Thyroid gland (tissue), 4 donors: ENCODE measurements around the gene ITFG1. TPM values are rescaled to one million over a fixed set of nuclear protein-coding genes. Genes with fewer than 3 reads are reported as not detected.

Source experiments
- DNase-seq, 2 donors: peaks; one replicate each; pipeline ENCODE4 v3.0.0-alpha.2; 2019
- H3K27ac ChIP-seq, 3 donors: fragments of 200-600 bp; sonication (generic); 1 replicate in 2 of 3; 2 replicates in 1 of 3; pipeline ENCODE4 v1.5.1; 2016 to 2019; ENCODE audit warnings: mild to moderate bottlenecking in 1 of 3, moderate library complexity in 1 of 3
- H3K27me3 ChIP-seq: fragments of 200-600 bp; sonication (generic); one replicate; pipeline ENCODE4 v1.5.1; 2019
- H3K36me3 ChIP-seq, 2 donors: fragments of 200-600 bp; sonication (generic); one replicate each; pipeline ENCODE4 v1.5.1; 2016 to 2019
- H3K4me1 ChIP-seq, 2 donors: fragments of 200-600 bp; sonication (generic); one replicate each; pipeline ENCODE4 v1.5.1; 2017 to 2019
- H3K4me3 ChIP-seq, 3 donors: fragments of 200-600 bp; sonication (generic); replicated peaks in 1 of 3; 1 replicate in 2 of 3; 2 replicates in 1 of 3; pipeline ENCODE4 v1.5.1; 2016; ENCODE audit warnings: mild to moderate bottlenecking in 1 of 3
- H3K9me3 ChIP-seq: fragments of 200-600 bp; sonication (generic); one replicate; pipeline ENCODE4 v1.5.1; 2017
- POLR2A ChIP-seq, 2 donors: fragments of 450-650 bp; IDR thresholded peaks; one replicate each; pipeline ENCODE4 v1.6.1; 2017; ENCODE audit warnings: antibody characterized with exemption in 2 of 2, mild to moderate bottlenecking in 2 of 2, moderate library complexity in 1 of 2
- WGBS, 2 donors: methylation state at CpG; one replicate each; pipeline ENCODE4 v1.1.5; 2017; 5-methylcytosine and 5-hydroxymethylcytosine counted together
- intact Hi-C: fragments of 100-400 bp; cut with DNase I; formaldehyde crosslinking; loops from one replicate; pipeline ENCODE4 v1.15.1; 2023
- total RNA-seq, 4 donors: library from RNA; depleted of rRNA; stranded (reverse); fragments of >200 nt; gene quantifications; one replicate each; pipeline ENCODE4 v1.2.3, GENCODE V29; 2016
- TF ChIP-seq, protein P1 (sequence below), 6 experiments: fragments of 200-600 bp in 3 of 6; fragments of 450-650 bp in 3 of 6; sonication (generic) in 3 of 6; IDR thresholded peaks; one replicate each; pipeline ENCODE4 v1.5.1; 2016 to 2019; ENCODE audit warnings: antibody characterized with exemption in 6 of 6, mild to moderate bottlenecking in 2 of 6, inconsistent platforms in 1 of 6, moderate library complexity in 1 of 6

Gene ITFG1
- total RNA-seq, 4 donors from 2014 or later, result 64.8 to 75.6 (median 71.7) TPM

DNA sequence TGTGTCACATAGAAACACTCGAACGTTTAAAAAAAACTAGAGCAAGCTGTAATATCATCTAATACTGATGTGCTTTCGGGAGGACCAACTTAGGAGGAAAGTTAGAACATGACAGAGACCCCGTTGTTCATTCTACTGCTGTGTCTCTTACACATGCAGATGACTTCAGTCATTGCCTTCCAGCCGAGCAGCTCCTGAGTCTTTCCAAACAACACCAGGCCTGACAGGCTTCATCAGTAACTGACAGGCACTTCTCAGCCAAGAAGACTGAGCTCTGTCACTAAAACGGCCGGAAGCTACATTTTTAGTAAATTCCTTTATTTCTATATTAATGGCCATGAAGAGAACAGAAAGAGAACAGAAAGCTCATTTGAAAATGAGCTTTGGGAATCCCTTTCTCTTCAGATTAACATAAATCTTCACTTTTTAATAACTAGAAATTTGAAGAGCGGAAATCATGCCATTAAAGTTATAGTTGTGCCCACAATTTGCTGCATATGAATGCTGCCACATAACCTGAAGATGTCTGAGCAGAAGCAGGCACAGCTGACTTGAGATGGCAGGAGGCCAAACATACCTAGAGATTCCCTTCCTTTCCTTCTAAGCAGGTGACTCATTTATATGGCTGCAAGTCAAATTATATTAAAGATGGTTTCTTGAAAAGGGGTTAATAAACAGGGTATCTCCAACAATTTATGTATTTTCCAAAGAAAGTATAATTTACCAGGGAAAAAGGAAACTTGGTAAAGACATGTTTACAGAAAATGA, 148.9 kb downstream of the ITFG1 start:
- H3K27ac ChIP-seq, result no peak overlapping the region
- intact Hi-C loops, result no loop called here
- no peak overlapping the region for H3K4me3 ChIP-seq
- H3K36me3 ChIP-seq, result peaks cover 3% of the 10 kb centered on the region in 2 donors
- H3K4me1 ChIP-seq, result no peaks in the 10 kb centered on the region
- TF ChIP-seq, protein P1, sequence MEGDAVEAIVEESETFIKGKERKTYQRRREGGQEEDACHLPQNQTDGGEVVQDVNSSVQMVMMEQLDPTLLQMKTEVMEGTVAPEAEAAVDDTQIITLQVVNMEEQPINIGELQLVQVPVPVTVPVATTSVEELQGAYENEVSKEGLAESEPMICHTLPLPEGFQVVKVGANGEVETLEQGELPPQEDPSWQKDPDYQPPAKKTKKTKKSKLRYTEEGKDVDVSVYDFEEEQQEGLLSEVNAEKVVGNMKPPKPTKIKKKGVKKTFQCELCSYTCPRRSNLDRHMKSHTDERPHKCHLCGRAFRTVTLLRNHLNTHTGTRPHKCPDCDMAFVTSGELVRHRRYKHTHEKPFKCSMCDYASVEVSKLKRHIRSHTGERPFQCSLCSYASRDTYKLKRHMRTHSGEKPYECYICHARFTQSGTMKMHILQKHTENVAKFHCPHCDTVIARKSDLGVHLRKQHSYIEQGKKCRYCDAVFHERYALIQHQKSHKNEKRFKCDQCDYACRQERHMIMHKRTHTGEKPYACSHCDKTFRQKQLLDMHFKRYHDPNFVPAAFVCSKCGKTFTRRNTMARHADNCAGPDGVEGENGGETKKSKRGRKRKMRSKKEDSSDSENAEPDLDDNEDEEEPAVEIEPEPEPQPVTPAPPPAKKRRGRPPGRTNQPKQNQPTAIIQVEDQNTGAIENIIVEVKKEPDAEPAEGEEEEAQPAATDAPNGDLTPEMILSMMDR (IDR thresholded peaks at IDR 0.05), result no peak
- TF ChIP-seq POLR2A (IDR thresholded peaks at IDR 0.05), result no peak
- no peaks in the 10 kb centered on the region for H3K9me3 ChIP-seq
- 74 to 75% methylated on average over 8 of the region's 8 CpGs for WGBS, 2 donors
- H3K27me3 ChIP-seq, result no peaks in the 10 kb centered on the region
- peak; percentile 35 to 50 for DNase-seq

DNA sequence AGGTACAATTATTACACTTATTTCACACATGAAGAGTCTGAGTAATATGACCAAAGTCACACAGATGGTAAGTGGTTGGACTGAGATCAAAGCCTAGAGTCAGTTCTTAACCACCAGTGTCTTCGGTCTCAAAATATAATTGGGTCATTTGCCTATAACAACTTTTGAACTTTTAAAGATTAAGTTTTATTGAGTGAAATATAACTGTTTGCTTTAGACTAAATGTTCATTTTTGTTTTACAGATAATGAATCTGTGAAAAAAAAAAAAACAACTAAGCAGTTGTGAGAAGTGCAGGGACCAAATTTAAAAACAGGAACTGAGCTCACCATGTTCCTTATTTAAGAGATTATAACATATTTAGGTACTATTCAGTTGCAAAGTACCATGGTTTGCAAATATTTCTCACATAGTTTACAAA, 150.1 kb downstream of the ITFG1 start:
- TF ChIP-seq POLR2A (IDR thresholded peaks at IDR 0.05), result no peak
- TF ChIP-seq, protein P1 (IDR thresholded peaks at IDR 0.05), result no peak
- intact Hi-C loops, result no loop called here
- DNase-seq, result no peak
- Histone ChIP-seq H3K4me1 (no peaks in the 10 kb centered on the region), H3K4me3 (no peak overlapping the region), H3K27me3 (no peaks in the 10 kb centered on the region), H3K27ac (no peak overlapping the region), H3K9me3 (no peaks in the 10 kb centered on the region), H3K36me3 (peaks cover 3% of the 10 kb centered on the region in 2 donors)
- WGBS, 2 donors, result 82 to 88% methylated on average over 1 of the region's 1 CpG

DNA sequence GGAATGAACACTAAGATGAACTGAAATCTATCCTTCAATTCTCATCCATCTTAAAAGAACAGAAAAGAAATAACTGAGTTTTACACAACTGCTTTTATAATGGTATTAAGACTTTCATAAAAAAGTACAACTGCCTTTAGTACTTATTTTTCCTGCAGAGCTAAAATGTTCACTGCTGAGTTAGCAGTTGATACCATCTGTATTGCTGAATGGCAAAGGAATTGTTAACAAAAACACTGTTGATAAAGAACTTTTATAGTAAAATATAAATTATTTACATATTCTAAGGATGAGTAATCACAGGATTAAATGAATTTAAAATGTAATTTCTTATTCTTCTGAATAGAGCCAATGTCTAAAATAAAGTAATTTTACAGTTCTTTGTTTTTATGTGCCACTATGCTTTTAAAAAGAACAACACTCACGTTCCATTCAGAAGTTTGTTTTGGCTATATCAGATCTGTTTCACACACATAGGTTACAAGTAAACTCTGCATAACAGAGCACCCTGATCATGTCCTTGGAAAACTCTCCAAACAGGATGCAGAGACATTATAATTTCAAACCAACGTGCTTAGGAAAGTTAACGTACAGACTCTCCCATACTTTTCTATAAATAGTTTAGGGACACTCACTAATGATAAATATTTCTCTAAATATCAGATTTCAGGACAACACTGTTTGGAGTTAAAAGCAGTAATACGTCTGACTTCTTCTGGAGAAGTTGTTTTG, 151.1 kb downstream of the ITFG1 start:
- Histone ChIP-seq H3K4me3 (no peak overlapping the region), H3K36me3 (peaks cover 3% of the 10 kb centered on the region in 2 donors), H3K27ac (no peak overlapping the region), H3K27me3 (no peaks in the 10 kb centered on the region), H3K9me3 (no peaks in the 10 kb centered on the region), H3K4me1 (no peaks in the 10 kb centered on the region)
- DNase-seq, result no peak
- intact Hi-C loops, result no loop called here
- TF ChIP-seq POLR2A (IDR thresholded peaks at IDR 0.05), result no peak
- TF ChIP-seq, protein P1 (IDR thresholded peaks at IDR 0.05), result no peak
- WGBS, 2 donors, result 79 to 86% methylated on average over 4 of the region's 4 CpGs

DNA sequence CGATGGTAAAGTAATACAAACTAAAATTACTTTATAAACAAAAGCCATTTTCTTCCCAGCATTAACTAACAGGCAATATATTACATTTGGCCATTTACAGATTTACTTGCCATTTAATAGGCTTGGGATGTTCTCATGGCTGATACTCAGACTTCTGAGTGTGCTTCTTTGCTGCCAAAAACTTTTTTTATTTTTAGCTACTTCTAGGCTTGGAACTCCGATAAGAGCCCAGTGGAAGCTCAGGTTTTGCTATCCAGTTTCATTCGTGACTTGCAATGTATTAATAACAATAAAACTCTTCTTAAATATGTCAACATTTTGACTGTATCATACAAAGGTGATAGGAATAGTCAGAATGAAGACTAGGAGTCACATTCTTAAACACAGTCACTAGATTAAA, 152.3 kb downstream of the ITFG1 start:
- intact Hi-C loops, result no loop called here
- H3K36me3 ChIP-seq, result peaks cover 3% of the 10 kb centered on the region in 2 donors
- H3K4me1 ChIP-seq, result no peaks in the 10 kb centered on the region
- TF ChIP-seq POLR2A (IDR thresholded peaks at IDR 0.05), result no peak
- TF ChIP-seq, protein P1 (IDR thresholded peaks at IDR 0.05), result no peak
- no peaks in the 10 kb centered on the region for H3K9me3 ChIP-seq
- H3K27ac ChIP-seq, result no peak overlapping the region
- no peak overlapping the region for H3K4me3 ChIP-seq
- H3K27me3 ChIP-seq, result no peaks in the 10 kb centered on the region
- 85 to 87% methylated on average over 3 of the region's 3 CpGs for WGBS, 2 donors
- DNase-seq, result no peak

DNA sequence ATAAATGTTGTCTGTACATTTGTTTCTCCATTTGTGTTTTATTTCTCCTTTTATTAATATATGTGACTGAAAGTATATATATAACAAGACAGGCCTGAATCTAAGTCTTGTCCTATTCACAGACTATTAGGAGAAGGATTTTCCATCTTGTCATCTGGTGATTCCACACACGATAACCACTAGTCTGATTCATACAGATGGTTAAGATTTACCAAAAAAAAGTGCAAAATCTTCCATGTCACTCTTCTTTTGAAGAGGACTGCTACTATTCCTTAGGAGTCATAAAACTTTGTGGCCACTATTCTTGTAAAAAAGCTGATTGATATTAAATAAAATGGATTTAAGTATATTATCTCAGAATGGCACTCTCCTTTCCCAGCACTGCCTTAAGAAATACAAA, 156.3 kb downstream of the ITFG1 start:
- intact Hi-C loops, result no loop called here
- H3K27ac ChIP-seq, result no peak overlapping the region
- H3K4me3 ChIP-seq, result no peak overlapping the region
- no peaks in the 10 kb centered on the region for H3K9me3 ChIP-seq
- H3K4me1 ChIP-seq, result peaks cover 0 to 4% of the 10 kb centered on the region in 2 donors
- no peak for DNase-seq
- no peaks in the 10 kb centered on the region for H3K36me3 ChIP-seq
- WGBS, 2 donors, result 95 to 96% methylated on average over 1 of the region's 1 CpG
- no peak for TF ChIP-seq POLR2A (IDR thresholded peaks at IDR 0.05)
- TF ChIP-seq, protein P1 (IDR thresholded peaks at IDR 0.05), result no peak
- H3K27me3 ChIP-seq, result no peaks in the 10 kb centered on the region
